Measurements from ENCODE around the gene RTL3. TPM values are rescaled to one million over a fixed set of nuclear protein-coding genes. Genes with fewer than 3 reads are reported as not detected.

RTL3 gene
- total and polyA plus RNA-seq, 2 of the 4 experiments (the other 2 are of a cell fraction): 1.1 TPM

DNA sequence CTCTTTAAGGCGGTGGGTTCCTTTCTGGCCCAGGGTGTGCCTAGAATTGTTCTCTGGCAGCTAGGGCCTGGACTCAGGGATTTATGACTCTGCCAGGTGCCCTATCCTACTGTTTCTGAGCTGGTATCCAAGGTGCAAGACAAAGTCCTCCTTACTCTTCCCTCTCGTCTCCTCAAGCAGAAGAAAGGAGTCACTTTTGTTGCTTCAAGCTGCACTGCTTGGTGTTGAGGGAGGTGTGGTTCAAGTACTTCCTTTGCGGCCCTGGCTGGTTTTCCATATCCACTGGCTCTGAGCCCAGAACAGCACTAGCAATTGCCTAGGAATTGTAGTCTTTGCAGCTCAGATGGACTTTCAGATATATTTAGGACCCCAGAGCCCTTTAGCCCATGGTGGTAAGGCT, 39.3 kb downstream of the RTL3 start:
- Histone ChIP-seq H4K20me1 (ENCODE audit: insufficient read depth, low read length) (no peaks in the 10 kb centered on the region), H2AK9ac (replicated peaks; ENCODE audit: low read depth, low read length, poor library complexity) (no peak overlapping the region), H3K18ac (ENCODE audit: low read depth, low read length) (no peak overlapping the region), H3K9ac (ENCODE audit: low read depth, low read length) (no peak overlapping the region), H2AK5ac (ENCODE audit: low read depth, low read length) (no peak overlapping the region), H3K56ac (ENCODE audit: extremely low read depth, insufficient read depth, low read length) (no peak overlapping the region), H3K14ac (replicated peaks; ENCODE audit: low read depth, low read length) (no peak overlapping the region), H4K5ac (ENCODE audit: low read depth, low read length) (no peak overlapping the region), H4K8ac (ENCODE audit: low read depth in 2 of 2, low read length in 2 of 2) (no peak overlapping the region), H3K4me1 (ENCODE audit: control insufficient read depth, insufficient read depth, low read length) (no peaks in the 10 kb centered on the region), H2BK120ac (ENCODE audit: low read depth, low read length) (no peak overlapping the region), H3K9me1 (ENCODE audit: insufficient read depth, low read length) (no peaks in the 10 kb centered on the region), H3K4ac (ENCODE audit: low read depth, low read length) (no peak overlapping the region), H2BK5ac (ENCODE audit: low read depth, low read length, poor library complexity, severe bottlenecking) (no peak overlapping the region), H3K4me2 (ENCODE audit: low read depth, low read length) (no peak overlapping the region), H3K23ac (ENCODE audit: low read depth, low read length) (no peak overlapping the region), H3K27me3 (ENCODE audit: control insufficient read depth, insufficient read depth, low read length) (no peaks in the 10 kb centered on the region), H3K36me3 (ENCODE audit: control insufficient read depth, insufficient read depth, low read length) (no peaks in the 10 kb centered on the region), H2BK20ac (ENCODE audit: low read depth, low read length) (no peak overlapping the region), H3K27ac (ENCODE audit: insufficient read depth, low read length) (no peak overlapping the region), H3K4me3 (ENCODE audit: insufficient read depth, low read depth, low read length) (no peak overlapping the region), H2BK15ac (ENCODE audit: low read depth, low read length) (no peak overlapping the region), H2AFZ (replicated peaks; ENCODE audit: low read length, poor library complexity) (no peak overlapping the region), H4K91ac (ENCODE audit: insufficient read depth, low read depth, low read length) (no peak overlapping the region), H3K9me3 (ENCODE audit: control insufficient read depth, insufficient read depth, low read length) (no peaks in the 10 kb centered on the region), H3K79me1 (ENCODE audit: low read depth in 1 of 2, low read length in 2 of 2) (no peaks in the 10 kb centered on the region)
- TF ChIP-seq BHLHE40 (IDR thresholded peaks at IDR 0.05; ENCODE audit: low read depth, low read length) (no peak), RFX5 (IDR thresholded peaks at IDR 0.05; ENCODE audit: low read depth, low read length) (no peak), FOS (IDR thresholded peaks at IDR 0.05; ENCODE audit: low read depth, low read length) (no peak), RCOR1 (IDR thresholded peaks at IDR 0.05; ENCODE audit: insufficient replicate concordance, low read length) (no peak), MAZ (IDR thresholded peaks at IDR 0.05; ENCODE audit: borderline replicate concordance, low read depth, low read length) (no peak), SMC3 (IDR thresholded peaks at IDR 0.05; ENCODE audit: low read depth, low read length) (no peak), CHD1 (IDR thresholded peaks at IDR 0.05; ENCODE audit: low read depth, low read length) (no peak)
- TF ChIP-seq, protein P1, sequence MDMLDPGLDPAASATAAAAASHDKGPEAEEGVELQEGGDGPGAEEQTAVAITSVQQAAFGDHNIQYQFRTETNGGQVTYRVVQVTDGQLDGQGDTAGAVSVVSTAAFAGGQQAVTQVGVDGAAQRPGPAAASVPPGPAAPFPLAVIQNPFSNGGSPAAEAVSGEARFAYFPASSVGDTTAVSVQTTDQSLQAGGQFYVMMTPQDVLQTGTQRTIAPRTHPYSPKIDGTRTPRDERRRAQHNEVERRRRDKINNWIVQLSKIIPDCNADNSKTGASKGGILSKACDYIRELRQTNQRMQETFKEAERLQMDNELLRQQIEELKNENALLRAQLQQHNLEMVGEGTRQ (IDR thresholded peaks at IDR 0.05; ENCODE audit: low read depth, low read length): no peak
- TF ChIP-seq, protein P2, sequence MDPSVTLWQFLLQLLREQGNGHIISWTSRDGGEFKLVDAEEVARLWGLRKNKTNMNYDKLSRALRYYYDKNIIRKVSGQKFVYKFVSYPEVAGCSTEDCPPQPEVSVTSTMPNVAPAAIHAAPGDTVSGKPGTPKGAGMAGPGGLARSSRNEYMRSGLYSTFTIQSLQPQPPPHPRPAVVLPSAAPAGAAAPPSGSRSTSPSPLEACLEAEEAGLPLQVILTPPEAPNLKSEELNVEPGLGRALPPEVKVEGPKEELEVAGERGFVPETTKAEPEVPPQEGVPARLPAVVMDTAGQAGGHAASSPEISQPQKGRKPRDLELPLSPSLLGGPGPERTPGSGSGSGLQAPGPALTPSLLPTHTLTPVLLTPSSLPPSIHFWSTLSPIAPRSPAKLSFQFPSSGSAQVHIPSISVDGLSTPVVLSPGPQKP (IDR thresholded peaks at IDR 0.05; ENCODE audit: borderline replicate concordance, low read depth, low read length): no peak
- no TSS peak for BruUV-seq (replicated peaks)
- ATAC-seq (ENCODE audit: low read depth) (no peak), DNase-seq (no peak)
- dilution Hi-C loops (cut with HindIII; ENCODE audit: low sequenced_read_pairs, unreplicated experiment): no loop called here
- WGBS, 2 experiments (ENCODE audit: extremely low coverage in 2 of 2, insufficient read length in 1 of 2): 50% methylated on average over 1 of the region's 3 CpGs; no CpG with 5 or more reads in 1 of the 2 experiments
- in situ Hi-C loops (cut with MboI; ENCODE audit: low sequenced_read_pairs): no loop called here
- POLR2A ChIA-PET (ENCODE audit: unreplicated experiment): no interaction called here
- CTCF ChIA-PET: no interaction called here
- intact Hi-C loops (cut with micrococcal nuclease): loop anchor here (10.0 kb wide), 1 partner anchor 65 kb away; no protein-coding TSS in a partner anchor

All from IMR-90 (cell line).